ENCODE measurements around the gene GRK4.
A peak's percentile ranks its signal among the peaks of the same experiment; 100 is the strongest.

Gene GRK4

DNA sequence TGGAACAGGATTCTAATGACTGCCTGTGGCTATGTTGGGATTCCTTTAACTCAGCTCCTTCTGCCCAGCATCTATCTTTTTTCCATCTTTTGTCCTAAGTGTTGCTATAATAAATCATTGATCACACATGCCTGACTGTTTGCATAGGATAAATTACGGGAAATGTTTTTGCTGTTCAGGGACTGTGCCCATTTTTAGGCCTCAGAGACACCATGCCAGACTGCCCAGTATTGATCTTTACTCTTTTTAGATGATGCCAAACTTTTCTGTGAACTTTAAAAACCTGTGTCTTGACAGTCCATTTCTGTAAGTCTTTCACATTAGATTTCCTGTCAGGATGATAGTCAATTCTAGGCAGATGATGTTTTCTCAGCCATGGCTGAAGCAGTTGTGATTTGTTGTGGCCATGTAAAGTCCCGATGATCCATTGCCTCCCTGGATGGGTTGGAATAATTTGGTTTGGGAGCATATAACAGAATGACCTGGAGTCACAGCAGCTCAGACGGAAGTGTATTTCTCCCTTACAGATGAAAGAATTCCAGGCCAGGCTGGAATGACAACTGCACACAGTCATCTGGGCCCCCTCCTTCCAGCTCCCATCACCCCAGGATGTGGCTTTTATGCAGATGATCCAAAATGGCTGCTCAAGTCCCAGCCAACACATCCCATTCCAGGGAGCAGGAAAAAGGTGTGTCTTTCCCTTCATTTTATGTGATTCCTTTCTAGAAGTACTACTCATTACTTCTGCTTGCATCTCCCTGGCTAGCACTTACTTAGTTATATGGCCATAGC lies 107.5 kb downstream of the GRK4 start:
- DNase-seq (no peak), ATAC-seq (no peak)
- Mint-ChIP-seq H3K4me3 (no peak overlapping the region), H3K27ac (no peak overlapping the region), H3K27me3 (no peaks in the 10 kb centered on the region), H3K9me3 (no peaks in the 10 kb centered on the region), H3K4me1 (peaks cover 9% of the 10 kb centered on the region)

- DNase-seq = no peak
- H3K4me3 Mint-ChIP-seq = no peak overlapping the region
Observed at GRCh38 chr4:3071811-3072210, 108.4 kb downstream of the GRK4 start.

DNA sequence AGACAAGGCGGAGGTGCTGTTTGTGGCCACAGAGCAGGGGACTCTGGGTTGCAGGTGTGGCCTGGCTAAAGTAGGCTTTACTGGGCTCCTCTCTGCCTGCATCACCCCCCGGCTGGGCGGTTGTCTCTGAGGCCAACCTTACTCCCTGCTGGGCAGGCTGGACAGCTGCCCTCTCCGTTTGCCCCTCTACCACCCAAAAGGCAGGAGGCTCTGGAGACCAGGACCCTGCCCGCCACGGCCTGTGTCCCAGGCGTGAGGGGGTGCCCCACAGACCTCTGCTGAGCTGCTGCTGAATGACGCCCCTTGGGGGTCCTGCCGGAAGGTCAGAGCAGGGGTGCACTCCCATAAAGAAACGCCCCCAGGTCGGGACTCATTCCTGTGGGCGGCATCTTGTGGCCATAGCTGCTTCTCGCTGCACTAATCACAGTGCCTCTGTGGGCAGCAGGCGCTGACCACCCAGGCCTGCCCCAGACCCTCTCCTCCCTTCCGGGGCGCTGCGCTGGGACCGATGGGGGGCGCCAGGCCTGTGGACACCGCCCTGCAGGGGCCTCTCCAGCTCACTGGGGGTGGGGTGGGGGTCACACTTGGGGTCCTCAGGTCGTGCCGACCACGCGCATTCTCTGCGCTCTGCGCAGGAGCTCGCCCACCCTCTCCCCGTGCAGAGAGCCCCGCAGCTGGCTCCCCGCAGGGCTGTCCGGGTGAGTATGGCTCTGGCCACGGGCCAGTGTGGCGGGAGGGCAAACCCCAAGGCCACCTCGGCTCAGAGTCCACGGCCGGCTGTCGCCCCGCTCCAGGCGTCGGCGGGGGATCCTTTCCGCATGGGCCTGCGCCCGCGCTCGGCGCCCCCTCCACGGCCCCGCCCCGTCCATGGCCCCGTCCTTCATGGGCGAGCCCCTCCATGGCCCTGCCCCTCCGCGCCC lies 110.0 kb downstream of the GRK4 start:
- Mint-ChIP-seq H3K4me3 (peak overlapping the region; percentile 55 to 68), H3K9me3 (no peaks in the 10 kb centered on the region), H3K27me3 (no peaks in the 10 kb centered on the region), H3K4me1 (peaks cover 25% of the 10 kb centered on the region), H3K27ac (no peak overlapping the region)
- DNase-seq (peak in 1 of 2 donors; percentile 19), ATAC-seq (peak; percentile 61)

More at GRCh38 chr4:3071811-3072210, 108.4 kb downstream of the GRK4 start:
- Mint-ChIP-seq H3K27me3 (no peaks in the 10 kb centered on the region), H3K27ac (no peak overlapping the region), H3K4me1 (peaks cover 17% of the 10 kb centered on the region), H3K9me3 (no peaks in the 10 kb centered on the region)
- no peak for ATAC-seq

DNA sequence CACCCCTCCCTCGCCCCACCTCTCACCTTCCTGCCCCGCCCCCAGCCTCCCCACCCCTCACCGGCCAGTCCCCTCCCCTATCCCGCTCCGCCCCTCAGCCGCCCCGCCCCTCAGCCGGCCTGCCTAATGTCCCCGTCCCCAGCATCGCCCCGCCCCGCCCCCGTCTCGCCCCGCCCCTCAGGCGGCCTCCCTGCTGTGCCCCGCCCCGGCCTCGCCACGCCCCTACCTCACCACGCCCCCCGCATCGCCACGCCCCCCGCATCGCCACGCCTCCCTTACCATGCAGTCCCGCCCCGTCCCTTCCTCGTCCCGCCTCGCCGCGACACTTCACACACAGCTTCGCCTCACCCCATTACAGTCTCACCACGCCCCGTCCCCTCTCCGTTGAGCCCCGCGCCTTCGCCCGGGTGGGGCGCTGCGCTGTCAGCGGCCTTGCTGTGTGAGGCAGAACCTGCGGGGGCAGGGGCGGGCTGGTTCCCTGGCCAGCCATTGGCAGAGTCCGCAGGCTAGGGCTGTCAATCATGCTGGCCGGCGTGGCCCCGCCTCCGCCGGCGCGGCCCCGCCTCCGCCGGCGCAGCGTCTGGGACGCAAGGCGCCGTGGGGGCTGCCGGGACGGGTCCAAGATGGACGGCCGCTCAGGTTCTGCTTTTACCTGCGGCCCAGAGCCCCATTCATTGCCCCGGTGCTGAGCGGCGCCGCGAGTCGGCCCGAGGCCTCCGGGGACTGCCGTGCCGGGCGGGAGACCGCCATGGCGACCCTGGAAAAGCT lies 110.9 kb downstream of the GRK4 start, which contains the start of the genes HTT and HTT-AS:
Gene HTT (plus strand): TSS at position 604 of the 768 bp plus-strand sequence. CDS start 145 bp downstream, at position 749.
Gene HTT-AS (minus strand): TSS at position 461 of the 768 bp plus-strand sequence.
- Mint-ChIP-seq H3K4me1 (peaks cover 30% of the 10 kb centered on the region), H3K4me3 (peak within 1 kb of the TSS; percentile 97 to 98), H3K9me3 (no peaks in the 10 kb centered on the region), H3K27ac (peak within 1 kb of the TSS; percentile 92 to 97), H3K27me3 (no peaks in the 10 kb centered on the region)
- peak; percentile 94 to 96 for DNase-seq
- peak; percentile 94 for ATAC-seq

GRCh38 chr4:3074846-3075651 lies 111.7 kb downstream of the GRK4 start:
- peak overlapping the region; percentile 90 to 97 for H3K27ac Mint-ChIP-seq
- ATAC-seq = peak; percentile 5
- H3K4me3 Mint-ChIP-seq = peak overlapping the region; percentile 95 to 98
- H3K9me3 Mint-ChIP-seq = no peaks in the 10 kb centered on the region
- H3K4me1 Mint-ChIP-seq = peaks cover 38% of the 10 kb centered on the region
- no peaks in the 10 kb centered on the region for H3K27me3 Mint-ChIP-seq
- peak; percentile 42 to 53 for DNase-seq

GRCh38 chr4:3075652-3075981 lies 112.2 kb downstream of the GRK4 start:
- DNase-seq = no peak
- H3K27me3 Mint-ChIP-seq = no peaks in the 10 kb centered on the region
- H3K4me3 Mint-ChIP-seq = peak overlapping the region; percentile 95 to 98
- H3K4me1 Mint-ChIP-seq = peaks cover 44% of the 10 kb centered on the region
- no peaks in the 10 kb centered on the region for H3K9me3 Mint-ChIP-seq
- H3K27ac Mint-ChIP-seq = peak overlapping the region; percentile 81 to 97
- ATAC-seq = no peak

DNA sequence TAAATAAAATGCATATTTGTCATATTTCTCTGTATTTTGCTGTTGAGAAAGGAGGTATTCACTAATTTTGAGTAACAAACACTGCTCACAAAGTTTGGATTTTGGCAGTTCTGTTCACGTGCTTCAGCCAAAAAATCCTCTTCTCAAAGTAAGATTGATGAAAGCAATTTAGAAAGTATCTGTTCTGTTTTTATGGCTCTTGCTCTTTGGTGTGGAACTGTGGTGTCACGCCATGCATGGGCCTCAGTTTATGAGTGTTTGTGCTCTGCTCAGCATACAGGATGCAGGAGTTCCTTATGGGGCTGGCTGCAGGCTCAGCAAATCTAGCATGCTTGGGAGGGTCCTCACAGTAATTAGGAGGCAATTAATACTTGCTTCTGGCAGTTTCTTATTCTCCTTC lies 114.4 kb downstream of the GRK4 start:
- Mint-ChIP-seq H3K27ac (no peak overlapping the region), H3K9me3 (no peaks in the 10 kb centered on the region), H3K4me1 (peaks cover 48% of the 10 kb centered on the region), H3K4me3 (no peak overlapping the region), H3K27me3 (no peaks in the 10 kb centered on the region)
- ATAC-seq (no peak), DNase-seq (no peak)

- H3K4me3 Mint-ChIP-seq = no peak overlapping the region
- ATAC-seq = no peak
- no peak for DNase-seq
- no peak overlapping the region for H3K27ac Mint-ChIP-seq
- no peaks in the 10 kb centered on the region for H3K27me3 Mint-ChIP-seq
- H3K9me3 Mint-ChIP-seq = peaks cover 0 to 5% of the 10 kb centered on the region in 2 donors
- peaks cover 60% of the 10 kb centered on the region for H3K4me1 Mint-ChIP-seq
Observed at GRCh38 chr4:3079694-3080123, 116.3 kb downstream of the GRK4 start.

DNA sequence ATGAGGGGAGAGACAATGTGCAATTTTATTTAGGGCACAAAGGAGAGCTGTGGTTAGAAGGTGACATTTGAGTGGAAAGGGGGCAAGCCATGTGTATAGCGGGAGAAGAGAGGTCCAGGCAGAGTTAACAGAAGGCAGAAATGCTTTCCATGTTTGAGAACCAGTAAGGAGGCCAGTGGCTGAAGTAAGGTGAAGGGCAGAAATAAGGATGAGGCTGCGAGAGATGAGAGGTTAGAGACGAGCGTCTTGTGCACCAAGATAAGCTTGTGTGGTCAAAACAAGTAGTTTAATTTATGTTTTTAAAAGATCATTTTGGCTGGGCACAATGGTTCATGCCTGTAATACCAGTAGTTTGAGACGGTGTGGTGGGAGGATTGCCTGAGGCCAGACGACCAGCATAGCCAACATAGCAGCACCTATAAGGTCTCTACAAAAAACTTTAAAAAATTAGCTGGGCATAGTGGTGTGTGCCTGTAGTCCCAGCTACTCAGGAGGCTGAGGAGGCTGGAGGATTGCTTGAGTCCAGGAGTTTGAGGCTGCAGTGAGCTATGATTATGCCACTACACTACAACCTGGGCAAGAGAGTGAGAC lies 119.6 kb downstream of the GRK4 start:
- Mint-ChIP-seq H3K27me3 (no peaks in the 10 kb centered on the region), H3K4me1 (peaks cover 55% of the 10 kb centered on the region), H3K27ac (no peak overlapping the region), H3K4me3 (no peak overlapping the region), H3K9me3 (peaks cover 0 to 5% of the 10 kb centered on the region in 2 donors)
- DNase-seq = no peak
- ATAC-seq = no peak

- Mint-ChIP-seq H3K27me3 (no peaks in the 10 kb centered on the region), H3K27ac (peak overlapping the region in 1 of 2 donors; percentile 49), H3K4me3 (peak overlapping the region in 1 of 2 donors; percentile 49), H3K4me1 (peaks cover 51% of the 10 kb centered on the region), H3K9me3 (peaks cover 0 to 5% of the 10 kb centered on the region in 2 donors)
- DNase-seq (no peak), ATAC-seq (no peak)
Observed at GRCh38 chr4:3083732-3084131, 120.4 kb downstream of the GRK4 start.

- Mint-ChIP-seq H3K4me1 (peaks cover 44% of the 10 kb centered on the region), H3K9me3 (peaks cover 0 to 5% of the 10 kb centered on the region in 2 donors), H3K27ac (peak overlapping the region; percentile 12 to 47), H3K27me3 (no peaks in the 10 kb centered on the region), H3K4me3 (no peak overlapping the region)
- ATAC-seq = peak; percentile 48
- DNase-seq = no peak
Observed at GRCh38 chr4:3085948-3086670, 122.7 kb downstream of the GRK4 start.

GRCh38 chr4:3087115-3087797 lies 123.9 kb downstream of the GRK4 start:
- H3K4me3 Mint-ChIP-seq = no peak overlapping the region
- no peak for DNase-seq
- H3K9me3 Mint-ChIP-seq = peaks cover 0 to 5% of the 10 kb centered on the region in 2 donors
- H3K27me3 Mint-ChIP-seq = no peaks in the 10 kb centered on the region
- no peak for ATAC-seq
- peaks cover 50% of the 10 kb centered on the region for H3K4me1 Mint-ChIP-seq
- H3K27ac Mint-ChIP-seq = no peak overlapping the region
